Osteocyte (in vitro differentiated cells): ENCODE results near the gene RASGEF1C. TPM values are rescaled to one million over a fixed set of nuclear protein-coding genes. Genes with fewer than 3 reads are reported as not detected.

ENCODE experiments used
- DNase-seq: peaks from one replicate; pipeline ENCODE4 v3.0.0; 2021; ENCODE audit warnings: mixed read lengths; ENCODE audit not compliant: unreplicated experiment; ENCODE audit errors: extremely low spot score
- H3K27ac Mint-ChIP-seq: one replicate; pipeline ENCODE4 v1.8.0; 2021; ENCODE audit warnings: mild to moderate bottlenecking, mixed read lengths; ENCODE audit not compliant: unreplicated experiment
- H3K27me3 Mint-ChIP-seq: one replicate; pipeline ENCODE4 v1.8.0; 2021; ENCODE audit warnings: mixed read lengths; ENCODE audit not compliant: unreplicated experiment
- H3K36me3 Mint-ChIP-seq: one replicate; pipeline ENCODE4 v1.8.0; 2021; ENCODE audit warnings: mixed read lengths; ENCODE audit not compliant: unreplicated experiment
- H3K4me1 Mint-ChIP-seq: one replicate; pipeline ENCODE4 v1.8.0; 2021; ENCODE audit warnings: mixed read lengths; ENCODE audit not compliant: unreplicated experiment
- H3K4me3 Mint-ChIP-seq: one replicate; pipeline ENCODE4 v1.8.0; 2021; ENCODE audit warnings: mild to moderate bottlenecking, moderate library complexity, mixed read lengths; ENCODE audit not compliant: unreplicated experiment
- H3K9me3 Mint-ChIP-seq: one replicate; pipeline ENCODE4 v1.8.0; 2021; ENCODE audit warnings: mixed read lengths; ENCODE audit not compliant: unreplicated experiment
- CTCF ChIP-seq: fragments of 200-600 bp; sonication (generic); IDR thresholded peaks from 2 replicates; pipeline ENCODE4 v1.5.0; 2021; ENCODE audit warnings: antibody characterized with exemption, mild to moderate bottlenecking, moderate library complexity
- total RNA-seq: library from RNA; stranded (reverse); gene quantifications from 2 replicates; pipeline ENCODE4 v1.2.1, GENCODE V29; 2021

Gene RASGEF1C
- total RNA-seq, 1 donor from 2014 or later: not detected

- DNase-seq: peak; percentile 78
- H3K9me3 Mint-ChIP-seq: no peaks in the 10 kb centered on the region
- no peak overlapping the region for H3K27ac Mint-ChIP-seq
- H3K36me3 Mint-ChIP-seq: no peaks in the 10 kb centered on the region
- peaks cover 9% of the 10 kb centered on the region for H3K27me3 Mint-ChIP-seq
- no peak for TF ChIP-seq CTCF
- peaks cover 16% of the 10 kb centered on the region for H3K4me1 Mint-ChIP-seq
- no peak overlapping the region for H3K4me3 Mint-ChIP-seq
These were observed 36.4 kb downstream of the RASGEF1C start for GRCh38 chr5:180172447-180173197.

GRCh38 chr5:180171568-180172094 lies 37.4 kb downstream of the RASGEF1C start:
- Mint-ChIP-seq H3K9me3 (no peaks in the 10 kb centered on the region), H3K4me1 (peaks cover 10% of the 10 kb centered on the region), H3K27ac (no peak overlapping the region), H3K27me3 (peaks cover 14% of the 10 kb centered on the region), H3K4me3 (no peak overlapping the region), H3K36me3 (no peaks in the 10 kb centered on the region)
- DNase-seq: peak; percentile 54
- TF ChIP-seq CTCF: no peak

- DNase-seq: peak; percentile 74
- Mint-ChIP-seq H3K27ac (no peak overlapping the region), H3K9me3 (no peaks in the 10 kb centered on the region), H3K36me3 (no peaks in the 10 kb centered on the region), H3K27me3 (peaks cover 18% of the 10 kb centered on the region), H3K4me1 (peaks cover 10% of the 10 kb centered on the region), H3K4me3 (no peak overlapping the region)
- TF ChIP-seq CTCF: no peak
These were observed 38.0 kb downstream of the RASGEF1C start for GRCh38 chr5:180170810-180171567.

GRCh38 chr5:180170106-180170809 lies 38.8 kb downstream of the RASGEF1C start:
- H3K9me3 Mint-ChIP-seq: no peaks in the 10 kb centered on the region
- no peak for TF ChIP-seq CTCF
- H3K4me1 Mint-ChIP-seq: peaks cover 10% of the 10 kb centered on the region
- peak; percentile 81 for DNase-seq
- peaks cover 18% of the 10 kb centered on the region for H3K27me3 Mint-ChIP-seq
- no peak overlapping the region for H3K27ac Mint-ChIP-seq
- no peak overlapping the region for H3K4me3 Mint-ChIP-seq
- H3K36me3 Mint-ChIP-seq: no peaks in the 10 kb centered on the region
